Peyer's patch (tissue), 4 donors: ENCODE results near the gene ANKRD18A. TPM values are rescaled to one million over a fixed set of nuclear protein-coding genes. Genes with fewer than 3 reads are reported as not detected.
A peak's percentile ranks its signal among the peaks of the same experiment; 100 is the strongest.

Source experiments
- DNase-seq, 3 donors: peaks; one replicate each; pipeline ENCODE4 v3.0.0-alpha.2; 2017 to 2019
- H3K27ac ChIP-seq, 4 donors: fragments of 200-600 bp; sonication (generic); one replicate each; pipeline ENCODE4 v1.5.1; 2016 to 2019
- H3K27me3 ChIP-seq, 2 donors: fragments of 200-600 bp; sonication (generic); one replicate each; pipeline ENCODE4 v1.5.1; 2019
- H3K36me3 ChIP-seq, 3 donors: fragments of 200-600 bp; sonication (generic); one replicate each; pipeline ENCODE4 v1.5.1; 2016 to 2019
- H3K4me1 ChIP-seq, 4 donors: fragments of 200-600 bp; sonication (generic); one replicate each; pipeline ENCODE4 v1.5.1; 2016 to 2019
- H3K4me3 ChIP-seq, 4 donors: fragments of 200-600 bp; sonication (generic); 1 replicate in 3 of 4; 2 replicates in 1 of 4; pipeline ENCODE4 v1.5.1; 2016 to 2019; ENCODE audit warnings: mild to moderate bottlenecking in 1 of 4
- H3K9me3 ChIP-seq, 4 donors: fragments of 200-600 bp; sonication (generic); one replicate each; pipeline ENCODE4 v1.5.1; 2016 to 2019; ENCODE audit warnings: mild to moderate bottlenecking in 1 of 4
- POLR2A ChIP-seq, 2 donors: fragments of 450-650 bp; IDR thresholded peaks; one replicate each; pipeline ENCODE4 v1.5.1; 2017; ENCODE audit warnings: antibody characterized with exemption in 2 of 2, mild to moderate bottlenecking in 2 of 2, moderate library complexity in 2 of 2
- total RNA-seq, 4 donors: library from RNA; depleted of rRNA; stranded (reverse); fragments of >200 nt; gene quantifications; one replicate each; pipeline ENCODE4 v1.1.0, GENCODE V29; 2016
- TF ChIP-seq, protein P1 (sequence below), 6 experiments: fragments of 450-650 bp in 4 of 6; fragments of 200-600 bp in 2 of 6; sonication (generic) in 1 of 6; IDR thresholded peaks; one replicate each; pipeline ENCODE4 v1.5.1; 2017 to 2019; ENCODE audit warnings: antibody characterized with exemption in 6 of 6, mild to moderate bottlenecking in 3 of 6, moderate library complexity in 1 of 6

Gene ANKRD18A
- total RNA-seq, result 10 to 100 TPM in 2 of 4 donors, 1 to 10 TPM in 2; 6.7 to 18.1 (median 11.9) TPM

GRCh38 chr9:38620483-38621433 is at the start of gene ANKRD18A:
TSS of gene ANKRD18A (minus strand) at chr9:38620596. CDS start at chr9:38620285, 311 bp downstream.
- Histone ChIP-seq H3K27ac (peak within 1 kb of the TSS; percentile 32 to 77 (median 55)), H3K36me3 (no peaks in the 10 kb centered on the region), H3K4me1 (peaks cover 0 to 24% (median 6%) of the 10 kb centered on the region in 4 donors), H3K9me3 (peaks cover 0 to 5% (median 0%) of the 10 kb centered on the region in 4 donors), H3K4me3 (peak within 1 kb of the TSS; percentile 40 to 66 (median 50)), H3K27me3 (no peaks in the 10 kb centered on the region)
- peak in 2 of 3 donors; percentile 90 to 94 for DNase-seq
- TF ChIP-seq, protein P1, sequence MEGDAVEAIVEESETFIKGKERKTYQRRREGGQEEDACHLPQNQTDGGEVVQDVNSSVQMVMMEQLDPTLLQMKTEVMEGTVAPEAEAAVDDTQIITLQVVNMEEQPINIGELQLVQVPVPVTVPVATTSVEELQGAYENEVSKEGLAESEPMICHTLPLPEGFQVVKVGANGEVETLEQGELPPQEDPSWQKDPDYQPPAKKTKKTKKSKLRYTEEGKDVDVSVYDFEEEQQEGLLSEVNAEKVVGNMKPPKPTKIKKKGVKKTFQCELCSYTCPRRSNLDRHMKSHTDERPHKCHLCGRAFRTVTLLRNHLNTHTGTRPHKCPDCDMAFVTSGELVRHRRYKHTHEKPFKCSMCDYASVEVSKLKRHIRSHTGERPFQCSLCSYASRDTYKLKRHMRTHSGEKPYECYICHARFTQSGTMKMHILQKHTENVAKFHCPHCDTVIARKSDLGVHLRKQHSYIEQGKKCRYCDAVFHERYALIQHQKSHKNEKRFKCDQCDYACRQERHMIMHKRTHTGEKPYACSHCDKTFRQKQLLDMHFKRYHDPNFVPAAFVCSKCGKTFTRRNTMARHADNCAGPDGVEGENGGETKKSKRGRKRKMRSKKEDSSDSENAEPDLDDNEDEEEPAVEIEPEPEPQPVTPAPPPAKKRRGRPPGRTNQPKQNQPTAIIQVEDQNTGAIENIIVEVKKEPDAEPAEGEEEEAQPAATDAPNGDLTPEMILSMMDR (IDR thresholded peaks at IDR 0.05), result peak in 4 of 6 experiments; percentile 35 to 82 (median 66)
- TF ChIP-seq POLR2A (IDR thresholded peaks at IDR 0.05), result peak in 1 of 2 donors; percentile 35

- Histone ChIP-seq H3K9me3 (no peaks in the 10 kb centered on the region), H3K4me1 (peaks cover 0 to 7% (median 0%) of the 10 kb centered on the region in 4 donors), H3K27me3 (no peaks in the 10 kb centered on the region), H3K36me3 (no peaks in the 10 kb centered on the region), H3K4me3 (no peak overlapping the region), H3K27ac (no peak overlapping the region)
- no peak for DNase-seq
- TF ChIP-seq, protein P1 (IDR thresholded peaks at IDR 0.05), result no peak
- TF ChIP-seq POLR2A (IDR thresholded peaks at IDR 0.05), result no peak
Measured at GRCh38 chr9:38668791-38669466, 48.5 kb upstream of the ANKRD18A start.

DNA sequence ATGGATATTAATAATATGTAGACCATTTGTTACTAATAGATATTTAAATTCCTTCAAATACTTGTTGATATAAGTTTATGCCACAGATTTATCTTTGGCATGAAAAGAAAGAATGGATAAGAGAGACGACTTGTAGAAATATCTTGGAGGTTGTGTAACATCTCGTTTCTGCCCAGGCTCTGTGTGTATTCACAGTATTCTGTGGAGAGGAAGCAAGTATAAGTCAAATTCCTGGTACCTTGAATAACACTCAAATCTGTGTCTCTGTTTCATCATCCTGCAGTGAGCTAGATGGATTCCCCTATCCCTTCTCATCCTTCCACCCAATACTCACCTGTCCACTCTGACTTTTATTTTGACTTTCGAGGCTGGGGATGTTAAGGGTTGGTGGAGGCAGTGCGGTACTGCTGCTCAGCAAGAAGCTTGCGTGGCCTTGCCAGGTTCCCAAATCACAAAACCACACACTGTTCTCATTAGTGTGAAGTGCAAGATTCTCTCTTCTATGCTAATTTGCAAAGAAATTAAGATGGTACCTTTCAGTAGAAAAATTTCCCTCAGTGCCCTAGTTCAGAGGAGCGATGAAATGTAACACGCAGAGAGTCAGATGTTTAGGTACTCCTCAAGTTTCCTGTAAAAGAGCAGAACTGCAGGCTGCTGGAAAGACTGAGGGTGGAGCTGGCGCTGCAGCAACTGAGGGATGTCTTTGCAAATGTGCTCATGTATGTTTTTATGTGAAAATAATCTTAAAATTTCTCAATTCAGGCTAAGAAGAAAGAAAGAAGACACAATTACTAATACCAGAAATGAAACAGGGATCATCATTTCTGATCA is 42.6 kb upstream of the ANKRD18A start:
- Histone ChIP-seq H3K9me3 (no peaks in the 10 kb centered on the region), H3K4me3 (no peak overlapping the region), H3K27ac (no peak overlapping the region), H3K4me1 (no peaks in the 10 kb centered on the region), H3K27me3 (no peaks in the 10 kb centered on the region), H3K36me3 (no peaks in the 10 kb centered on the region)
- TF ChIP-seq POLR2A (IDR thresholded peaks at IDR 0.05), result no peak
- TF ChIP-seq, protein P1 (IDR thresholded peaks at IDR 0.05), result no peak
- no peak for DNase-seq

GRCh38 chr9:38659538-38659937 is 39.1 kb upstream of the ANKRD18A start:
- no peaks in the 10 kb centered on the region for H3K36me3 ChIP-seq
- no peak for TF ChIP-seq POLR2A (IDR thresholded peaks at IDR 0.05)
- TF ChIP-seq, protein P1 (IDR thresholded peaks at IDR 0.05), result no peak
- H3K27ac ChIP-seq, result no peak overlapping the region
- H3K27me3 ChIP-seq, result no peaks in the 10 kb centered on the region
- no peak overlapping the region for H3K4me3 ChIP-seq
- no peaks in the 10 kb centered on the region for H3K9me3 ChIP-seq
- H3K4me1 ChIP-seq, result no peaks in the 10 kb centered on the region
- DNase-seq, result no peak

DNA sequence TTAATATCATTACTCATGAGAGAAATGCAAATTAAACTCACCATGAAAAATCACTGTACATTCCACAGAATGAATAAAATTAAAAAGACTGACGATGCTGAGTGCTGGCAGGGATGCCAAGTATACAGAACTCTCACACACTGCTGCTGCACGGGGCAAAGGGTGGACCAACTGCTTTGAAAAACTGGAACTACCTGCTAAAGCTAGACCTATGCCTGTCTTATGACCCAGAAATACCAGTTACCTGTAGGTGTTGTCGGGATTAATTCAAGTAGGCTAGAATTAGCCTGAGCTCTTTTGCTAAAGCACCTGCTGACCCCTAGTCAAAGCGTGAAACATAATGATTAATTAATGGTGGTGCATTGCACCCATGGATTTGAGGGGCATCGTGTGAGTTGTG is 36.5 kb upstream of the ANKRD18A start:
- no peak for DNase-seq
- no peak for TF ChIP-seq POLR2A (IDR thresholded peaks at IDR 0.05)
- TF ChIP-seq, protein P1 (IDR thresholded peaks at IDR 0.05), result no peak

More for the DNA sequence above, 36.5 kb upstream of the ANKRD18A start:
- H3K27ac ChIP-seq, result no peak overlapping the region
- no peaks in the 10 kb centered on the region for H3K9me3 ChIP-seq
- no peaks in the 10 kb centered on the region for H3K36me3 ChIP-seq
- H3K4me3 ChIP-seq, result no peak overlapping the region
- no peaks in the 10 kb centered on the region for H3K27me3 ChIP-seq
- H3K4me1 ChIP-seq, result no peaks in the 10 kb centered on the region
